B cell (primary cell): ENCODE data around the gene UCK1. TPM values are rescaled to one million over a fixed set of nuclear protein-coding genes. Genes with fewer than 3 reads are reported as not detected.

Experiments used
- ATAC-seq: fragments of 200-7000 bp; cut with Tn5 transposase; one replicate; pipeline ENCODE4 v1.10.0; 2021; ENCODE audit warnings: low read depth, mild to moderate bottlenecking, moderate number of reproducible peaks, moderate library complexity
- CTCF ChIA-PET: fragments of 350-600 bp; sonication (Branson Sonifier 250); formaldehyde crosslinking; loops from one replicate; lab custom pipeline; 2021; ENCODE audit warnings: antibody characterized with exemption, inconsistent platforms; lab: Charles Lee
- POLR2A ChIA-PET: fragments of 350-600 bp; sonication (Branson Sonifier 250); formaldehyde crosslinking; loops from one replicate; lab custom pipeline; 2021; ENCODE audit warnings: antibody characterized with exemption; lab: Charles Lee
- DNase-seq: peaks from one replicate; pipeline ENCODE4 v3.0.0; 2013
- H2AFZ ChIP-seq: 2 replicates; pipeline ENCODE4 v1.6.1; 2012; ENCODE audit warnings: mild to moderate bottlenecking, low read depth, low read length; ENCODE audit not compliant: insufficient read depth, poor library complexity, severe bottlenecking
- H3K27ac ChIP-seq, 2 donors: 1 replicate in 1 of 2; 2 replicates in 1 of 2; pipeline ENCODE4 v1.5.1; 2012 to 2013; ENCODE audit warnings: low read length in 2 of 2, mild to moderate bottlenecking in 2 of 2, moderate library complexity in 1 of 2
- H3K27me3 ChIP-seq, 4 experiments: fragments of 200-600 bp in 1 of 4; sonication (generic) in 1 of 4; replicated peaks in 1 of 4; 1 replicate in 2 of 4; 2 replicates in 2 of 4; pipeline versions ENCODE4 v1.6.1 to v1.7.0; 2013 to 2016; ENCODE audit warnings: low read length in 3 of 4, mild to moderate bottlenecking in 2 of 4, mixed read lengths in 1 of 4, moderate library complexity in 1 of 4; ENCODE audit not compliant: insufficient read depth in 4 of 4, control insufficient read depth in 3 of 4; ENCODE audit errors: control extremely low read depth in 1 of 4
- H3K36me3 ChIP-seq, 2 experiments: replicated peaks in 1 of 2; 1 replicate in 1 of 2; 2 replicates in 1 of 2; pipeline versions ENCODE4 v1.6.1 to v1.7.1; 2013; ENCODE audit warnings: low read length in 1 of 2; ENCODE audit not compliant: insufficient read depth in 2 of 2, control insufficient read depth in 1 of 2; ENCODE audit errors: control extremely low read depth in 1 of 2, extremely low read depth in 1 of 2
- H3K4me1 ChIP-seq, 2 donors: fragments of 200-600 bp in 1 of 2; sonication (generic) in 1 of 2; 1 replicate in 1 of 2; 2 replicates in 1 of 2; pipeline versions ENCODE4 v1.5.1 to v1.6.1; 2013 to 2017; ENCODE audit warnings: low read length in 2 of 2; ENCODE audit not compliant: control insufficient read depth in 2 of 2, insufficient read depth in 2 of 2
- H3K4me2 ChIP-seq: replicated peaks from 2 replicates; pipeline ENCODE3; 2012; ENCODE audit warnings: mild to moderate bottlenecking, low read depth, low read length; ENCODE audit not compliant: poor library complexity, severe bottlenecking
- H3K4me3 ChIP-seq, 5 experiments: fragments of 200-600 bp in 1 of 5; sonication (generic) in 1 of 5; 1 replicate in 3 of 5; 2 replicates in 2 of 5; pipeline versions ENCODE4 v1.5.1 to v1.7.0; 2011 to 2016; ENCODE audit warnings: low read length in 4 of 5, mild to moderate bottlenecking in 4 of 5, low read depth in 2 of 5, control low read depth in 1 of 5, moderate library complexity in 1 of 5; ENCODE audit not compliant: insufficient read depth in 1 of 5; ENCODE audit errors: control extremely low read depth in 1 of 5, extremely low read depth in 1 of 5
- H3K79me2 ChIP-seq: fragments of 200-600 bp; sonication (generic); one replicate; pipeline ENCODE4 v1.6.0; 2016; ENCODE audit warnings: low read length; ENCODE audit not compliant: control insufficient read depth, insufficient read depth
- H3K9ac ChIP-seq: fragments of 200-600 bp; sonication (generic); 2 replicates; pipeline ENCODE4 v1.6.1; 2017; ENCODE audit warnings: mild to moderate bottlenecking, low read length, moderate library complexity
- H3K9me3 ChIP-seq, 3 donors: one replicate each; pipeline versions ENCODE4 v1.6.1 to v1.7.1; 2013; ENCODE audit warnings: low read length in 2 of 3; ENCODE audit not compliant: control insufficient read depth in 2 of 3, insufficient read depth in 1 of 3; ENCODE audit errors: control extremely low read depth in 1 of 3
- H4K20me1 ChIP-seq: 2 replicates; pipeline ENCODE4 v1.6.0; 2012; ENCODE audit warnings: mild to moderate bottlenecking, low read length; ENCODE audit not compliant: insufficient read depth, control insufficient read depth, poor library complexity, severe bottlenecking
- H3K27ac Mint-ChIP-seq: one replicate; pipeline ENCODE4 v1.8.0; 2021; ENCODE audit warnings: mixed read lengths
- H3K27me3 Mint-ChIP-seq: one replicate; pipeline ENCODE4 v1.8.0; 2021; ENCODE audit warnings: mixed read lengths
- H3K4me1 Mint-ChIP-seq: one replicate; pipeline ENCODE4 v1.8.0; 2021; ENCODE audit warnings: mixed read lengths
- H3K4me3 Mint-ChIP-seq: one replicate; pipeline ENCODE4 v1.8.0; 2021; ENCODE audit warnings: mixed read lengths
- H3K9me3 Mint-ChIP-seq: one replicate; pipeline ENCODE4 v1.8.0; 2022; ENCODE audit warnings: mixed read lengths; ENCODE audit not compliant: insufficient read depth
- CTCF ChIP-seq: fragments of 200-600 bp; IDR thresholded peaks from one replicate; pipeline ENCODE4 v1.8.0; 2022; ENCODE audit warnings: antibody characterized with exemption, mild to moderate bottlenecking
- EZH2 ChIP-seq: IDR thresholded peaks from 2 replicates; pipeline ENCODE4 v1.6.1; 2012; ENCODE audit warnings: borderline replicate concordance, low read depth, mild to moderate bottlenecking, moderate library complexity, low read length; ENCODE audit not compliant: insufficient read depth, poor library complexity, severe bottlenecking
- WGBS: methylation state at CpG from one replicate; pipeline ENCODE4 v1.1.5; 2013; ENCODE audit warnings: missing lambda C conversion rate; ENCODE audit not compliant: insufficient coverage; 5-methylcytosine and 5-hydroxymethylcytosine counted together
- intact Hi-C: fragments of 100-400 bp; cut with micrococcal nuclease; formaldehyde crosslinking; loops from one replicate; pipeline ENCODE4 v1.10.0; 2022
- polyA plus RNA-seq: library from polyadenylated mRNA; depleted of rRNA; stranded (reverse); fragments of >200 nt; gene quantifications from 2 replicates; pipeline ENCODE4 v1.2.3, GENCODE V29; 2012
- total RNA-seq, 2 donors: library from RNA; stranded (reverse); fragments of 120-200 nt in 1 of 2; gene quantifications; 1 replicate in 1 of 2; 2 replicates in 1 of 2; pipeline versions ENCODE4 v1.2.3 to v1.2.4, GENCODE V29; 2013 to 2022

Gene UCK1
- total and polyA plus RNA-seq, 2 donors (not counting 1 experiment from before 2014, with no cell fraction given), result 25.3 to 39.3 TPM

- ChIA-PET POLR2A (no interaction called here), CTCF (no interaction called here)
- ATAC-seq, result no peak
- H3K4me3 Mint-ChIP-seq, result no peak overlapping the region
- WGBS, result 86% methylated on average over 8 of the region's 8 CpGs
- DNase-seq, result no peak
- no peak overlapping the region for H3K9ac ChIP-seq
- peaks cover 88% of the 10 kb centered on the region for H4K20me1 ChIP-seq
- H3K9me3 Mint-ChIP-seq, result no peaks in the 10 kb centered on the region
- intact Hi-C loops, result no loop called here
- no peak overlapping the region for H3K27ac ChIP-seq
- H3K4me2 ChIP-seq, result no peak overlapping the region
- no peak overlapping the region for H3K27ac Mint-ChIP-seq
- H3K4me3 ChIP-seq, result no peak overlapping the region
- H3K36me3 ChIP-seq, result peaks cover 7 to 98% of the 10 kb centered on the region in 2 experiments
- no peak overlapping the region for H2AFZ ChIP-seq
- H3K79me2 ChIP-seq, result peaks cover 27% of the 10 kb centered on the region
- no peaks in the 10 kb centered on the region for H3K27me3 ChIP-seq
- H3K4me1 Mint-ChIP-seq, result no peaks in the 10 kb centered on the region
- H3K27me3 Mint-ChIP-seq, result no peaks in the 10 kb centered on the region
- H3K4me1 ChIP-seq, result no peaks in the 10 kb centered on the region
- no peaks in the 10 kb centered on the region for H3K9me3 ChIP-seq
- TF ChIP-seq CTCF, result no peak
- no peak for TF ChIP-seq EZH2
Observed at GRCh38 chr9:131490514-131490913, 40.5 kb downstream of the UCK1 start.

GRCh38 chr9:131487621-131488031 is 43.4 kb downstream of the UCK1 start:
- H3K27me3 Mint-ChIP-seq, result no peaks in the 10 kb centered on the region
- H3K9ac ChIP-seq, result no peak overlapping the region
- H3K4me1 ChIP-seq, result no peaks in the 10 kb centered on the region
- TF ChIP-seq EZH2, result no peak
- no peaks in the 10 kb centered on the region for H3K4me1 Mint-ChIP-seq
- H3K79me2 ChIP-seq, result peaks cover 40% of the 10 kb centered on the region
- H3K4me3 ChIP-seq, result no peak overlapping the region
- intact Hi-C loops, result no loop called here
- H3K27ac Mint-ChIP-seq, result no peak overlapping the region
- no peaks in the 10 kb centered on the region for H3K9me3 Mint-ChIP-seq
- peaks cover 89% of the 10 kb centered on the region for H4K20me1 ChIP-seq
- ATAC-seq (no peak), DNase-seq (no peak)
- H3K36me3 ChIP-seq, result peaks cover 6 to 98% of the 10 kb centered on the region in 2 experiments
- no peaks in the 10 kb centered on the region for H3K9me3 ChIP-seq
- 93% methylated on average over 14 of the region's 14 CpGs for WGBS
- H3K4me2 ChIP-seq, result no peak overlapping the region
- no peak overlapping the region for H3K27ac ChIP-seq
- H3K4me3 Mint-ChIP-seq, result no peak overlapping the region
- H2AFZ ChIP-seq, result no peak overlapping the region
- H3K27me3 ChIP-seq, result no peaks in the 10 kb centered on the region
- ChIA-PET POLR2A (no interaction called here), CTCF (interaction anchor here (1.3 kb wide), 1 partner anchor 11 kb away, joined by 3 read pairs; no protein-coding TSS in a partner anchor)
